Retinal pigment epithelial cell (primary cell): ENCODE measurements around the gene PCP4L1.
"Not testable (repeated sequence)": the region's sequence is repeated elsewhere in the genome, so short reads cannot be mapped to it uniquely, and the experiment has no call there.

Experiments
- DNase-seq: peaks from one replicate; pipeline ENCODE4 v3.0.0-alpha.2; 2010; ENCODE audit warnings: low read depth
- H3K4me3 ChIP-seq: 2 replicates; pipeline ENCODE4 v1.5.1; 2011; ENCODE audit warnings: mild to moderate bottlenecking, low read length, control low read depth, moderate library complexity
- CTCF ChIP-seq: conservative IDR thresholded peaks from 2 replicates; pipeline ENCODE4 v1.5.1; 2011; ENCODE audit warnings: low read depth, low read length, control low read depth, inconsistent platforms

PCP4L1 gene

GRCh38 chr1:161218301-161219077 is 40.1 kb upstream of the PCP4L1 start:
- DNase-seq, result no peak
- no peak for TF ChIP-seq CTCF
- H3K4me3 ChIP-seq, result no peak overlapping the region

DNA sequence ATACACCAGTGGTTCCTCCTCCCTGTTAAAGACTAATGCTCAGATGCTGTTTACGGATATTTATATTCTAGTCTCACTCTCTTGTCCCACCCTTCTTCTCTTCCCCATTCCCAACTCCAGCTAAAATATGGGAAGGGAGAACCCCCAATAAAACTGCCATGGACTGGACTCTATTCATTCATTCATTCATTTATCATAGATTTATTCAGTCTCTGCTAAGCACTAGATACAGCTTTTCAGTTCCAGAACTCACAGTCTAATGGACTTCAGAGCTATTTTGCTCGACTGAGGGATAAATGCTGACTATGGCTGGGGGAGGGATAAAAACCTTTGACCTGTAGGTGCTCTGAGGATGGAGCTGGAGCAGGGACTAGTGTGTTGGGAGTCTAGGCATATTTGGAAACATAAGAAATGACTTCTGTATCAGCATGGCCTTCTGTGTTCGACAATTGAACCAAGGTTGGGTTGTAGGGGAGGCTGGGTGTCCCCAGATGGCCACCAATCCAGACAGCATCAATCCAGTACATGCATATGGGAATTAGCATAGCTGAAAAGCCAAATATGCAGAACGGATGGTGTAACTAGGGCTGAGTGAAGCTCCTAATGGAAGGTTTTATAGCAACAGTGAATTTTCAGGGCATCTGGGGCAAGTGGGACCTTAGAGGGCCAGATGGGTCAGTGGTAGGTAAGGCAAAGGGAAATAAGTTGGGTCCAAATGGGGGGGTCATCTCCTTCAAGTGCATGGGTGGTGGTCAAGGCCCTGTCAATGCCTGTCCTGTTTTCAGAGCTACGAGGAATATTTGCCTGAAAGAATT is 39.3 kb upstream of the PCP4L1 start:
- TF ChIP-seq CTCF, result no peak
- no peak overlapping the region for H3K4me3 ChIP-seq
- DNase-seq, result no peak

- TF ChIP-seq CTCF, result no peak
- no peak overlapping the region for H3K4me3 ChIP-seq
- no peak for DNase-seq
Observed at GRCh38 chr1:161220002-161220401, 38.5 kb upstream of the PCP4L1 start.

GRCh38 chr1:161222175-161223019 is 36.1 kb upstream of the PCP4L1 start:
- no peak overlapping the region for H3K4me3 ChIP-seq
- no peak for TF ChIP-seq CTCF
- DNase-seq, result no peak

GRCh38 chr1:161223805-161224694 is 34.5 kb upstream of the PCP4L1 start:
- H3K4me3 ChIP-seq, result no peak overlapping the region
- TF ChIP-seq CTCF, result no peak
- no peak for DNase-seq

- not testable (repeated sequence) for DNase-seq, H3K4me3 ChIP-seq
Observed at GRCh38 chr1:161224695-161225087, 33.9 kb upstream of the PCP4L1 start.
